ENCODE measurements around the gene HACD4.
"Not testable (repeated sequence)": the region's sequence is repeated elsewhere in the genome, so short reads cannot be mapped to it uniquely, and the experiment has no call there.

HACD4 gene

GRCh38 chr9:20985851-20986600, 45.4 kb downstream of the HACD4 start:
- POLR2A ChIA-PET: no interaction called here
- DNase-seq (ENCODE audit: extremely low spot score): no peak
- no peak for TF ChIP-seq CTCF (IDR thresholded peaks at IDR 0.05; ENCODE audit: control extremely low read depth, extremely low read depth, low read depth, missing control alignments)
- CTCF ChIA-PET: interaction anchor here (1.3 to 1.7 kb wide), 2 partner anchors 14 to 630 kb away, joined by 3 to 4 read pairs; no protein-coding TSS in a partner anchor

GRCh38 chr9:20984506-20984905, 46.9 kb downstream of the HACD4 start:
- DNase-seq (ENCODE audit: extremely low spot score): no peak
- TF ChIP-seq CTCF (IDR thresholded peaks at IDR 0.05; ENCODE audit: control extremely low read depth, extremely low read depth, low read depth, missing control alignments): no peak
- ChIA-PET POLR2A (no interaction called here), CTCF (interaction anchor here (1.8 kb wide), 1 partner anchor 8 kb away, joined by 4 read pairs; no protein-coding TSS in a partner anchor)

- TF ChIP-seq CTCF (IDR thresholded peaks at IDR 0.05; ENCODE audit: control extremely low read depth, extremely low read depth, low read depth, missing control alignments): no peak
- CTCF ChIA-PET: interaction anchor here (1.0 to 1.5 kb wide), 7 partner anchors 10 to 357 kb away, joined by 3 to 5 read pairs (median 4); no protein-coding TSS in a partner anchor
- DNase-seq (ENCODE audit: extremely low spot score): no peak
- POLR2A ChIA-PET: no interaction called here
Observed at GRCh38 chr9:20981486-20981885, 50.0 kb downstream of the HACD4 start.

DNA sequence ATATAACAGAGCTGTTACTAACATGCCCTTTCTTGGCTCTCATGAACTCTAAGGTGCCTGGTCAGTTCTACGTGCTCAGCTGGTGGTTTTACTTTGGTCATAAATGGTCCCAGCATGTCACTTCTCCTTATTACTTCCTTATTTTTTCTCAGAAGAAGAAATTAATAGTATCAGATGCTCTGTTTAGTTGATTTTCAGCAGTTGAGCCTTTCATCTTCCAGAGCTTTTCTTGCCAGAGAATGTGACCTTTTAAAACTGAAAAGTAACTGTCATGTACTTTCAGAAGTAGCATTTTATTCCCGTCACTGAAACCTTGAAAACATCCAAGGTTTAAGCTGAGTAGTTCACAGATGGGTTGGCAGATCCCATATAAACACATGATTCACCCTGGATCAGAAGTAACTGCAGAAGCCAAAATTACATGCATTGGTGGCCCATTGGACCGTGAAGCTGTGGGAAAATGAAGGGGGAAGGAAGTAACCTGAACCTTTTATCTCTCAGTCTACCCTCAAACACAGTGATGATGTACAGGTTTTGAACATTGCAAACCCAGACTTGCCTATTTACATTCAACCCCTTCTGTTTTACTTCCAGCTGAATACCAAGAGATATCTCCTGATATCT, 50.5 kb downstream of the HACD4 start:
- TF ChIP-seq CTCF (IDR thresholded peaks at IDR 0.05; ENCODE audit: control extremely low read depth, extremely low read depth, low read depth, missing control alignments): no peak
- CTCF ChIA-PET: interaction anchor here (1.0 to 1.5 kb wide), 7 partner anchors 10 to 356 kb away, joined by 3 to 5 read pairs (median 4); no protein-coding TSS in a partner anchor
- peak; percentile 26 for DNase-seq (ENCODE audit: extremely low spot score)
- POLR2A ChIA-PET: no interaction called here

DNA sequence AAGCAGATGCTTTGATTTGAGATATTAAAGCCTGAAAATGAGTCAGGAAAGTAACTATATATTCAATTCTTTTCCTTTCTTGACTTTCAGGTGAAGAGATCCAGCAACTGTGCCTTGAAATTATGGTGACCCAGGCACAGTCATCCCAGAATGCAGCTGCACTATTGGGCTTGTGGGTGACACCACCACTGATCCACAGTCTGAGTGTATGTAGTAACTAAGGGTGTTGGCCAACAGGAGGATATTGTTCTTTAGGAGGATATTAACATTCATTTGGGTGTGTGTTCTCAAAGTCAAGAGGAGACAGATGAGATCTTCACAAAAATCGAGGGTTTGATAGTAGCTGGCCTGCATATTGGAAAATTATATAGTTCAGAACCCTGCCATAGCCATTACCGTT, 53.2 kb downstream of the HACD4 start:
- no peak for TF ChIP-seq CTCF (IDR thresholded peaks at IDR 0.05; ENCODE audit: control extremely low read depth, extremely low read depth, low read depth, missing control alignments)
- DNase-seq (ENCODE audit: extremely low spot score): no peak
- POLR2A ChIA-PET: no interaction called here
- CTCF ChIA-PET: interaction anchor here (1.0 kb wide), 1 partner anchor 8 kb away, joined by 4 read pairs; no protein-coding TSS in a partner anchor

- CTCF ChIA-PET; DNase-seq (ENCODE audit: extremely low spot score); POLR2A ChIA-PET: not testable (repeated sequence)
Observed at GRCh38 chr9:20974191-20974938, 57.1 kb downstream of the HACD4 start.

DNA sequence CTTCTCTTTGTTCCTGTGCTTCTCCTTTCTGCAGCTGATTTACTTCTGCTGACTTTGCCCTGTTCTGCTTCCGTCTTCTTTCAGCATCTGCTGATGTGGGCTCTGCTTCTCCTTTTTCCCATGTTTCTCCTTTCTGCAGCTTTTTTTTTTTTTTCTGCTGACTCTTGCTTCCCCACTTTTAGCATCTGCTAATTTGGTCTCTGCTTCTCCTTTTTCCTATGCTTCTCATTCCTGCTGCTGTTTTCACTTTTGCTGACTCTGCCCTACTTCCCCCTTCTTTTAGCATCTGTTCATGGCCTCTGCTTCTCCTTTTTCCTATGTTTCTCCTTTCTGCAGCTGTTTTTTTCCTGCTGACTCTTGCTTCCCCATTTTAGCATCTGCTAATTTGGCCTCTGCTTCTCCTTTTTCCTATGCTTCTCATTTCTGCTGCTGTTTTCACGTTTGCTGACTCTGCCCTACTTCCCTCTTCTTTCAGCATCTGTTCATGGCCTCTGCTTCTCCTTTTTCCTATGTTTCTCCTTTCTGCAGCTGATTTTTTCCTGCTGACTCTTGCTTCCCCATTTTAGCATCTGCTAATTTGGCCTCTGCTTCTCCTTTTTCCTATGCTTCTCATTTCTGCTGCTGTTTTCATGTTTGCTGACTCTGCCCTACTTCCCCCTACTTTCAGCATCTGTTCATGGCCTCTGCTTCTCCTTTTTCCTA, 58.0 kb downstream of the HACD4 start:
- DNase-seq (ENCODE audit: extremely low spot score); CTCF ChIA-PET: not testable (repeated sequence)
- POLR2A ChIA-PET: interaction anchor here (0.6 kb wide), 1 partner anchor 640 kb away, joined by 3 read pairs; no protein-coding TSS in a partner anchor
